HCT116 (cell line): ENCODE data around the gene TMIE. TPM values are rescaled to one million over a fixed set of nuclear protein-coding genes. Genes with fewer than 3 reads are reported as not detected.
A peak's percentile ranks its signal among the peaks of the same experiment; 100 is the strongest.

ENCODE experiments used
- ATAC-seq: fragments of 200-7000 bp; cut with Tn5 transposase; 2 replicates; pipeline ENCODE4 v1.9.1; 2020; ENCODE audit warnings: mild to moderate bottlenecking, moderate library complexity
- BruUV-seq: library from RNA; stranded (reverse); fragments of 400-500 nt; replicated peaks from 2 replicates; lab custom pipeline; 2021; lab: Mats Ljungman, UMichigan
- CTCF ChIA-PET: fragments of 300-600 bp; sonication (Branson Sonifier 250); formaldehyde crosslinking; loops from one replicate; lab custom pipeline; 2021; ENCODE audit warnings: antibody characterized with exemption; lab: Charles Lee
- POLR2A ChIA-PET: fragments of 300-600, 350-600 bp; sonication (Branson Sonifier 250); formaldehyde crosslinking; loops from one replicate; lab custom pipeline; 2021; ENCODE audit warnings: antibody characterized with exemption; lab: Charles Lee
- RAD21 ChIA-PET, 2 experiments: fragments of 300-600 bp; sonication (Branson Sonifier 250); formaldehyde crosslinking; loops; one replicate each; lab custom pipeline; 2023; ENCODE audit warnings: low total read pairs in 2 of 2; ENCODE audit not compliant: uncharacterized antibody in 2 of 2, unreplicated experiment in 2 of 2, low non-redundant PET in 1 of 2; lab: Charles Lee
- DNase-seq: peaks from one replicate; pipeline ENCODE4 v3.0.0-alpha.2; 2010; ENCODE audit warnings: low read depth, low spot score
- H2AFZ ChIP-seq: fragments of 200-600 bp; shearing (Covaris generic), sonication (generic); 2 replicates; pipeline ENCODE4 v1.6.1; 2017; ENCODE audit warnings: low read depth, mixed run types, mixed read lengths, antibody characterized with exemption, low read length; ENCODE audit not compliant: poor library complexity, severe bottlenecking
- H3K27ac ChIP-seq: 2 replicates; pipeline ENCODE4 v1.5.1; 2012; ENCODE audit warnings: low read depth, low read length
- H3K27me3 ChIP-seq: fragments of 200-600 bp; sonication (generic); 2 replicates; pipeline ENCODE4 v1.6.1; 2016; ENCODE audit warnings: mixed run types, low read length, mixed read lengths; ENCODE audit not compliant: insufficient read depth
- H3K36me3 ChIP-seq, 2 experiments: fragments of 200-500 bp in 1 of 2; fragments of 200-600 bp in 1 of 2; sonication (Bioruptor generic) in 1 of 2; sonication (generic) in 1 of 2; 2 replicates each; pipeline versions ENCODE4 v1.5.1 to v1.6.1; 2014 to 2016; ENCODE audit warnings: low read length in 2 of 2, inconsistent platforms in 1 of 2, mixed read lengths in 1 of 2, mixed run types in 1 of 2; ENCODE audit not compliant: insufficient read depth in 2 of 2, control insufficient read depth in 1 of 2
- H3K4me1 ChIP-seq, 2 experiments: fragments of 200-600 bp in 1 of 2; sonication (generic) in 1 of 2; 2 replicates each; pipeline versions ENCODE4 v1.5.1 to v1.6.1; 2012 to 2017; ENCODE audit warnings: low read length in 2 of 2, inconsistent platforms in 1 of 2, mild to moderate bottlenecking in 1 of 2, mixed read lengths in 1 of 2, mixed run types in 1 of 2, moderate library complexity in 1 of 2; ENCODE audit not compliant: insufficient read depth in 2 of 2, control insufficient read depth in 1 of 2
- H3K4me2 ChIP-seq: fragments of 200-600 bp; sonication (generic); 2 replicates; pipeline ENCODE4 v1.6.1; 2017; ENCODE audit warnings: mixed run types, low read length, mixed read lengths
- H3K4me3 ChIP-seq, 2 experiments: fragments of 200-600 bp in 1 of 2; sonication (generic) in 1 of 2; replicated peaks in 1 of 2; 2 replicates each; pipeline ENCODE4 v1.5.1; 2011 to 2016; ENCODE audit warnings: low read length in 2 of 2, control low read depth in 1 of 2, low read depth in 1 of 2, mild to moderate bottlenecking in 1 of 2, mixed read lengths in 1 of 2, mixed run types in 1 of 2
- H3K79me2 ChIP-seq: fragments of 200-600 bp; sonication (generic); 2 replicates; pipeline ENCODE4 v1.6.1; 2017; ENCODE audit warnings: mild to moderate bottlenecking, mixed run types, low read length, moderate library complexity, mixed read lengths; ENCODE audit not compliant: insufficient read depth
- H3K9ac ChIP-seq: fragments of 200-600 bp; sonication (generic); 2 replicates; pipeline ENCODE4 v1.6.1; 2016; ENCODE audit warnings: low read length, mixed read lengths
- H3K9me2 ChIP-seq: fragments of 200-600 bp; sonication (generic), shearing (Covaris generic); 2 replicates; pipeline ENCODE4 v1.6.1; 2017; ENCODE audit warnings: mixed run types, mild to moderate bottlenecking, moderate library complexity; ENCODE audit not compliant: insufficient read depth
- H3K9me3 ChIP-seq, 2 experiments: fragments of 200-500 bp in 1 of 2; fragments of 200-600 bp in 1 of 2; sonication (Bioruptor generic) in 1 of 2; sonication (generic) in 1 of 2; 2 replicates each; pipeline ENCODE4 v1.6.1; 2014 to 2017; ENCODE audit warnings: low read length in 2 of 2, mixed read lengths in 2 of 2, inconsistent platforms in 1 of 2, low read depth in 1 of 2, mild to moderate bottlenecking in 1 of 2, mixed run types in 1 of 2, moderate library complexity in 1 of 2; ENCODE audit not compliant: control insufficient read depth in 1 of 2, insufficient read depth in 1 of 2
- H4K20me1 ChIP-seq: fragments of 200-600 bp; sonication (generic), shearing (Covaris generic); 2 replicates; pipeline ENCODE4 v1.6.1; 2017; ENCODE audit warnings: mixed run types, mild to moderate bottlenecking, moderate library complexity; ENCODE audit not compliant: insufficient read depth
- CBX3 ChIP-seq: IDR thresholded peaks from 2 replicates; pipeline ENCODE4 v1.6.1; 2012; ENCODE audit warnings: low read depth
- ELF1 ChIP-seq: IDR thresholded peaks from 2 replicates; pipeline ENCODE4 v1.6.1; 2012; ENCODE audit warnings: low read depth, borderline replicate concordance
- POLR2A ChIP-seq: IDR thresholded peaks from 2 replicates; pipeline ENCODE4 v1.7.0; 2011; ENCODE audit warnings: borderline replicate concordance; ENCODE audit not compliant: insufficient read depth, insufficient read length; ENCODE audit errors: extremely low read depth
- POLR2AphosphoS5 ChIP-seq: IDR thresholded peaks from 2 replicates; pipeline ENCODE4 v1.6.1; 2011; ENCODE audit warnings: mild to moderate bottlenecking, low read depth, low read length, moderate library complexity
- RAD21 ChIP-seq: IDR thresholded peaks from 2 replicates; pipeline ENCODE4 v1.6.1; 2012; ENCODE audit warnings: low read depth, mild to moderate bottlenecking
- SIN3A ChIP-seq: IDR thresholded peaks from 2 replicates; pipeline ENCODE4 v1.6.1; 2012; ENCODE audit warnings: low read depth
- intact Hi-C: fragments of 100-400 bp; cut with micrococcal nuclease; formaldehyde crosslinking; loops from 2 replicates; pipeline ENCODE4 v1.10.0; 2022
- total RNA-seq: library from RNA; stranded (reverse); gene quantifications from one replicate; pipeline ENCODE4 v1.2.1, GENCODE V29; 2021; ENCODE audit not compliant: unreplicated experiment
- TF ChIP-seq, protein P1 (sequence below), 3 experiments: fragments of 200-600 bp in 1 of 3; sonication (generic) in 1 of 3; IDR thresholded peaks in 2 of 3; conservative IDR thresholded peaks in 1 of 3; 2 replicates each; pipeline ENCODE4 v1.5.1; 2012 to 2017; ENCODE audit warnings: low read depth in 2 of 3, low read length in 2 of 3, antibody characterized with exemption in 1 of 3, borderline replicate concordance in 1 of 3, control low read depth in 1 of 3, mild to moderate bottlenecking in 1 of 3, mixed read lengths in 1 of 3, mixed run types in 1 of 3, moderate library complexity in 1 of 3; ENCODE audit not compliant: insufficient read depth in 1 of 3
- TF ChIP-seq, protein P2 (sequence below): IDR thresholded peaks from 2 replicates; pipeline ENCODE4 v1.6.1; 2012
- TF ChIP-seq, protein P3 (sequence below): IDR thresholded peaks from 2 replicates; pipeline ENCODE4 v1.6.1; 2011; ENCODE audit warnings: mild to moderate bottlenecking, low read length, moderate library complexity; ENCODE audit not compliant: insufficient replicate concordance; ENCODE audit errors: extremely low read depth

Gene TMIE
- total RNA-seq, 1 experiment from 2014 or later: 0.74 TPM

DNA sequence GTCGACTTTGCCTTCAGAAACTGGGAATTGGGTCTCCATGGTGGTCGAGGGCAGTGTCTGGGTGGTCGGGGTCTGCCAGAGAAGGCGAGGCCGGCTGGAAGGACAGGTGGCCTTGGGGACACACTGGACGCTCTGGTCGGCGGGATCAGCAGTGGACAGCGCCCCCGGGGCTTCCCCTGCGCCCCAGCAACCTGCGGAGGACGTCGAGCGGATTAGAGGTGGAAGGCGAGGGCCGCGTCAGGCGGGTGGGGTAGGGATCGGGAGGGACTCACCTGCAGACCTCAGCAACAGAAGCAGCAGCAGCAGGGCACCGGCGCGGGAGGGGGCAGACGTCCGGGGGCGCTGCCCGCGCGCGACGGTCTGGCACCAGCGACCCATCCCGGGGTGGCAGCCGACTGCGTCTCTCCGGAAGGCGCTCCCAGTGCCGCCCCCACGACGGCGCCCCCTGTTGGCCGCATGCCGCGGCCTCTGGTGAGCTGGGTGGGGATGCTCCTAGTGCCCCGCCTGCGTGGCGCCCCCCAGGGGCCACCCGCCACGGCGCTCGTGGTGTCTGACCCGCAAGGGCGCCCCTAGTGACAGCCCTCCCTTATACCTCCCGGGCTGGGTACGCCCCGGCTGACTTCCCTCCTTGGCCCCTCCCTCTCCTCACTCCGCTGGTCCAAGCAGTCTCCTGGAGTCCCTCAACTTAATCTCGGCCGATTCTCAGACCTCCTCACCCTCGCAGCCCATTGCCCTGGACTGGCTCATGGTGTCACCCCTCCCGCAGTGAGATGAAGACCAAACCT, 16.4 kb downstream of the TMIE start, which contains the start of gene PRSS50:
Gene PRSS50, minus strand, starts transcription at position 423 of the 785 bp plus-strand sequence. Its CDS starts 45 bp downstream, at position 378.
- TF ChIP-seq, protein P1, sequence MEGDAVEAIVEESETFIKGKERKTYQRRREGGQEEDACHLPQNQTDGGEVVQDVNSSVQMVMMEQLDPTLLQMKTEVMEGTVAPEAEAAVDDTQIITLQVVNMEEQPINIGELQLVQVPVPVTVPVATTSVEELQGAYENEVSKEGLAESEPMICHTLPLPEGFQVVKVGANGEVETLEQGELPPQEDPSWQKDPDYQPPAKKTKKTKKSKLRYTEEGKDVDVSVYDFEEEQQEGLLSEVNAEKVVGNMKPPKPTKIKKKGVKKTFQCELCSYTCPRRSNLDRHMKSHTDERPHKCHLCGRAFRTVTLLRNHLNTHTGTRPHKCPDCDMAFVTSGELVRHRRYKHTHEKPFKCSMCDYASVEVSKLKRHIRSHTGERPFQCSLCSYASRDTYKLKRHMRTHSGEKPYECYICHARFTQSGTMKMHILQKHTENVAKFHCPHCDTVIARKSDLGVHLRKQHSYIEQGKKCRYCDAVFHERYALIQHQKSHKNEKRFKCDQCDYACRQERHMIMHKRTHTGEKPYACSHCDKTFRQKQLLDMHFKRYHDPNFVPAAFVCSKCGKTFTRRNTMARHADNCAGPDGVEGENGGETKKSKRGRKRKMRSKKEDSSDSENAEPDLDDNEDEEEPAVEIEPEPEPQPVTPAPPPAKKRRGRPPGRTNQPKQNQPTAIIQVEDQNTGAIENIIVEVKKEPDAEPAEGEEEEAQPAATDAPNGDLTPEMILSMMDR (IDR thresholded peaks at IDR 0.05 in 2 of 3, conservative IDR thresholded peaks at IDR 0.05 in 1 of 3; ENCODE audit: borderline replicate concordance in 1 of 3, insufficient read depth in 1 of 3, low read depth in 2 of 3, low read length in 2 of 3): peak; percentile 74 to 91 (median 79)
- TF ChIP-seq, protein P2, sequence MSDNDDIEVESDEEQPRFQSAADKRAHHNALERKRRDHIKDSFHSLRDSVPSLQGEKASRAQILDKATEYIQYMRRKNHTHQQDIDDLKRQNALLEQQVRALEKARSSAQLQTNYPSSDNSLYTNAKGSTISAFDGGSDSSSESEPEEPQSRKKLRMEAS: no peak
- TF ChIP-seq POLR2AphosphoS5: no peak
- no peaks in the 10 kb centered on the region for H3K27me3 ChIP-seq
- H3K4me1 ChIP-seq: no peaks in the 10 kb centered on the region
- no peak within 1 kb of the TSS for H3K4me2 ChIP-seq
- H3K9me3 ChIP-seq: no peaks in the 10 kb centered on the region
- DNase-seq: no peak
- ChIA-PET RAD21 (no interaction called here), CTCF (no interaction called here), POLR2A (no interaction called here)
- no peak within 1 kb of the TSS for H3K4me3 ChIP-seq
- H3K79me2 ChIP-seq: no peaks in the 10 kb centered on the region
- peak; percentile 92 for ATAC-seq
- no peak within 1 kb of the TSS for H2AFZ ChIP-seq
- H3K27ac ChIP-seq: no peak within 1 kb of the TSS
- no peaks in the 10 kb centered on the region for H4K20me1 ChIP-seq
- intact Hi-C loops: no loop called here
- H3K9ac ChIP-seq: no peak within 1 kb of the TSS
- no TSS peak for BruUV-seq
- no peaks in the 10 kb centered on the region for H3K36me3 ChIP-seq
- no peaks in the 10 kb centered on the region for H3K9me2 ChIP-seq

- Histone ChIP-seq H3K4me3 (no peak overlapping the region), H3K9me2 (no peaks in the 10 kb centered on the region), H3K9ac (no peak overlapping the region), H3K36me3 (no peaks in the 10 kb centered on the region), H2AFZ (no peak overlapping the region), H3K27me3 (no peaks in the 10 kb centered on the region), H3K4me1 (no peaks in the 10 kb centered on the region), H3K9me3 (no peaks in the 10 kb centered on the region), H3K4me2 (no peak overlapping the region), H3K79me2 (no peaks in the 10 kb centered on the region), H3K27ac (no peak overlapping the region), H4K20me1 (no peaks in the 10 kb centered on the region)
- ChIA-PET POLR2A (no interaction called here), RAD21 (no interaction called here), CTCF (no interaction called here)
- ATAC-seq: no peak
- no TSS peak for BruUV-seq
- no peak for DNase-seq
- intact Hi-C loops: no loop called here
- no peak for TF ChIP-seq SIN3A
- no peak for TF ChIP-seq CBX3
- no peak for TF ChIP-seq ELF1
- TF ChIP-seq, protein P3, sequence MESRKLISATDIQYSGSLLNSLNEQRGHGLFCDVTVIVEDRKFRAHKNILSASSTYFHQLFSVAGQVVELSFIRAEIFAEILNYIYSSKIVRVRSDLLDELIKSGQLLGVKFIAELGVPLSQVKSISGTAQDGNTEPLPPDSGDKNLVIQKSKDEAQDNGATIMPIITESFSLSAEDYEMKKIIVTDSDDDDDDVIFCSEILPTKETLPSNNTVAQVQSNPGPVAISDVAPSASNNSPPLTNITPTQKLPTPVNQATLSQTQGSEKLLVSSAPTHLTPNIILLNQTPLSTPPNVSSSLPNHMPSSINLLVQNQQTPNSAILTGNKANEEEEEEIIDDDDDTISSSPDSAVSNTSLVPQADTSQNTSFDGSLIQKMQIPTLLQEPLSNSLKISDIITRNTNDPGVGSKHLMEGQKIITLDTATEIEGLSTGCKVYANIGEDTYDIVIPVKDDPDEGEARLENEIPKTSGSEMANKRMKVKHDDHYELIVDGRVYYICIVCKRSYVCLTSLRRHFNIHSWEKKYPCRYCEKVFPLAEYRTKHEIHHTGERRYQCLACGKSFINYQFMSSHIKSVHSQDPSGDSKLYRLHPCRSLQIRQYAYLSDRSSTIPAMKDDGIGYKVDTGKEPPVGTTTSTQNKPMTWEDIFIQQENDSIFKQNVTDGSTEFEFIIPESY: no peak
- no peak for TF ChIP-seq RAD21
- no peak for TF ChIP-seq POLR2A
- no peak for TF ChIP-seq POLR2AphosphoS5
These were observed 17.9 kb downstream of the TMIE start for GRCh38 chr3:46719044-46719565.
